NCI-H2171 treated with DMSO at 0.1 percent for 48 hours (cell line): ENCODE data around the gene FREM3.
"Not testable (repeated sequence)": the region's sequence is repeated elsewhere in the genome, so short reads cannot be mapped to it uniquely, and the experiment has no call there.

Source experiments
- DNase-seq: peaks from one replicate; lab custom pipeline; 2025; lab: John Stamatoyannopoulos, UW

FREM3 gene

DNA sequence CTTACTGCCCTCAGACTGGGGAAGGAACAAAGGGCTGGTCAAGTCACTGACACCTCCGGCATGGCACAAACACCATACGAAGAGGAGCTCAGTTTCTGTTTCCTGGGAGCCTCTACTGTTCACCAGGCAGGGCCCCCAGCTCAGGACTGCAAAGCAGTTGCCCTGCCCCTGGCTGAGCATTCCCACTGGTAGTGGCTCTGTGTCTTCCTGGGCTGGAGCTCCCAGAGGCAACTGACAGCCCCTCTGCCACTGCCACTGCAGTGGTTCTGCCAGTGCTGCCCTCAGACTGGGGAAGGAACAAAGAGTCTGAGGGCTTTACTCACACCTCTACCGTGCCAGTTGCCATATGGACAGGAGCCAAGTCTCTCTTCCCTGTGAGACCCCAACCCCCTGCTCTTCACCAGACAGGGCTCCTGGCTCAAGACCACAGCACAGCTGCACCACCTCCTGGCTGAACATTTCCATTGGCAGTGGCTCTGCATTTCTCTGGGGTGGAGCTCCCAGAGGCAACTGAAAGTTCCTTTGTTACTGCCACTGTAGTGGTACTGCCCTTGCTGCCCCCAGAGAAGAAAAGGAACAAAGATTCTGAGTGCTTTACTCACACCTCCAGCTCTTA is 119.0 kb downstream of the FREM3 start:
- no peak for DNase-seq

DNA sequence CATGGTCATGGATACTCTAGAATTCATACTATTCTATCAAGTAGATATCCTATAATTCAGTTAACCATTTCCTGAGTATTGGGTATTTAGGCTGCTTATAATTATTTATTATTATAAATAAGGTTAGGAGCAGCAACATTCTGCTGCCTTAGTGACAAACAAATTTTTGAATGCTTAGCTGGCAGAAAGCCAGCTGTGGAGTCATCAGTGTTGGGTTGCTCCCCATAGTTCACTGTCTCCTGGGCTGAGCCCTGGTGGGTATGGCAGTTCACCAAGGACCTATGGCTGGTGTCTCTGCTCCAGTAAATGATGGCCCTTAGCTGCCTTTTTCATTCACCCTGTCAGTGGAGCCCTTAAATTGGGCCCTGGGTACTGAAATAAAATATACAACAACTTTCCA is 125.1 kb downstream of the FREM3 start:
- DNase-seq, result no peak

DNA sequence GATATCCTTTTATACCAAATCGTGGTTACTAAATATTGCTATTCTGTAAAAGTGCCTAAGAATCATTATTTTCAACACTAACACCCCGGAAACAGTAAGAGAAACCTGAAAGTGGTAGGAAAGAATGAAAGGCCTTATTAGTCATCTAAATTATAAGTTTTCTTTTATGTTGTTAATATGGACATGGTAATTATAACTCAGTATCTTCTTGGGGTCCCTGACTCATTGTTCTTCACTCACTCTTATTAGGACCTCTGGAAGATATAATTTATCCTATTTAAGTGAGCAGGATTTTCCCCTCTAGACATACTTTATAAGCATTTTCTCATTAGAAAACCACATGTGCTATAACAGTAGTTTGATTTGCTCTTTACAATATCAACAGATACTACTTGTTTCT is 136.0 kb downstream of the FREM3 start:
- DNase-seq, result no peak

DNA sequence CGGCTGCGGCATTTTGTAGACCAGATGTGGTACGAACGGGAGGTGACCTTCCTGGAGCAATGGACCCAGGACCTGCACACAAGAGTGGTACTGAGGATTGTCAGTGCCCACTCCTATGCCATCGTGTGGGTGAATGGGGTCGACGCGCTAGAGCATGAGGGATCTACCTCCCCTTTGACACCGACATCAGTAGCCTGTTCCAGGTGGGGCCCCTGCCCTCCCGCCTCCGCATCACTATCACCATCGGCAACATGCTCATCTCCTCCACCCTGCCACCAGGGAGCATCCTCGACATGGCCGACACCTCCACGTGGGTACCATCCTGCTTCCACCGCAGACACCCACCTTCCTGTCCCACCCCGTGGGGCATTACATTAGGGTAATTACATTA is 140.7 kb downstream of the FREM3 start:
- DNase-seq, result peak; percentile 31

DNA sequence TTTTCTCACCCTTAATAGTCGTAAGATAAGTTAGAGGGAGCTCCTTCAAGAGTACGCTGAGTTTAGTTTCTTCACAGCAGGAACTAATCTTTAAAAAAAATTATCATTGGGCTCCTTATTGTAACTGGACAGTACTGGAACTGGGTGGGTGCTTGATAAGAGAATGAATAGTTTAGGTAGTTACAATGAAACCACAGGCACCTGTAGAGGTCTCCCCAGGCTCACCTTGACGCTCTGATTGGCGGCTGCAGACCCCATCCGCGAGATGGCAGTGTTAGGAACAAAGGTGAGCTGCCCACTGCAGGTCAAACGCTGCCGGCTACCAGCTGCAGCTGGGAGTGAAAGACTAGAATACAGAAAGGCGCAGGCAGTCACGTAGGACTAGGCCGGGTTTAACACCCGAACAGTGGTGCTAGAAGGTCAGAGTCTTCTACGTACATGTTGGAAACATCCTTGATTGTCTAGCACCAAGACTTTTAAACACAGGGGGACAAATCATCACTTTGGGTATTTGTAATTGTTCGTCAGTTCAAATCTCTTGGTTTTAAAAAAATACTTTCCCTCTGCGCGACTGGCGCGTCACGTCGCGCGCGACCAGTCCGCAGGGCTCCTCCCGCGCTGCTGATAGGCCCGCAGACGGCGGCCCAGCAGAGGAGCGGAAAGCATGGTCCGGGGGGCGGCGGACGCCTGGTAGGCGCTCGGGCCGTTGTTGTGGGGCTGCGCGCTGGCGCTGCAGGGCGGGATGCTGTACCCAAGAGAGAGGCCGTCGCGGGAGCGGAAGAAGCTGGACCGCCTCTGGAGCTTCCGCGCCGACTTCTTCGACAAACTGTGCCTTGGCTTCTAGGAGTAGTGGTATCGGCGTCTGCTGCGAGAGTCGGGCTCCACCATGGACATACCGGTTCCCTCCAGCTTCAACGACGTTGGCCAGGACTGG is 141.4 kb downstream of the FREM3 start:
- peak; percentile 74 for DNase-seq

DNA sequence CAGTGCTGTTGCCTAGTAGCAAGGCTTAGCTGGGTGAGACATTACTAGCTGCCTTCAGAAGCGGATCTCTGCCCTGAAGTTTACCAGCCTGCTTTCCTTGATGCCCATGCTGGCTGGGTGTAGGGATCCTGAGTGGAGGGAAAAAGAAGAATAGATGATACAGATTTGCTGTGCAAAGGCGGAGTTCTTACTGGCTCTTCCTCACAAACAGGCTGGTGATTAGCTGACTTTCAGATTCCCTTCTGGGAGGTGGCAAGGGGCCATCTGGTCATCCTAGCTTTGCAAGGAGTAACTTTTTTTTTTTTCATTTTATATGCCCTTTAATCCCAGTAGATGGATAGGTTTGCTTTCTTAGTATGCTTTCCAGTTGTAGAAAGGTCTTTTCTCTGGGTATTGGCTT is 142.2 kb downstream of the FREM3 start:
- no peak for DNase-seq

DNA sequence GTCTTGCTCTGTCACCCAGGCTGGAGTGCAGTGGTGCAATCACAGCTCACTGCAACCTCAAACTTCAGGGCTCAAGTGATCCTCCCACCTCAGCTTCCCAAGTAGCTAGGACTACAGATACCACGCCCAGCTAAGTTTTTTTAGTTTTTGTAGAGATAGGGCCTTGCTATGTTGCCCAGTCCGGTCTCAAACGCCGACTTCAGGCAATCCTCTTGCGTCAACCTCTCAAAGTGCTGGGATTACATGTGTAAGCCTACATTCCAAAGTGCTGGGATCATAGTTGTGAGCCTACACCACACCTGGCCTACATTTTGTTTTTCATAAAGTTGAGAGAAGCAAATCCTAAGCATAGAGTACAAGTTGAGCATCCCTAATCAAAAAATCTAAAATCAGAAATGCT is 144.8 kb downstream of the FREM3 start:
- DNase-seq, result no peak

DNA sequence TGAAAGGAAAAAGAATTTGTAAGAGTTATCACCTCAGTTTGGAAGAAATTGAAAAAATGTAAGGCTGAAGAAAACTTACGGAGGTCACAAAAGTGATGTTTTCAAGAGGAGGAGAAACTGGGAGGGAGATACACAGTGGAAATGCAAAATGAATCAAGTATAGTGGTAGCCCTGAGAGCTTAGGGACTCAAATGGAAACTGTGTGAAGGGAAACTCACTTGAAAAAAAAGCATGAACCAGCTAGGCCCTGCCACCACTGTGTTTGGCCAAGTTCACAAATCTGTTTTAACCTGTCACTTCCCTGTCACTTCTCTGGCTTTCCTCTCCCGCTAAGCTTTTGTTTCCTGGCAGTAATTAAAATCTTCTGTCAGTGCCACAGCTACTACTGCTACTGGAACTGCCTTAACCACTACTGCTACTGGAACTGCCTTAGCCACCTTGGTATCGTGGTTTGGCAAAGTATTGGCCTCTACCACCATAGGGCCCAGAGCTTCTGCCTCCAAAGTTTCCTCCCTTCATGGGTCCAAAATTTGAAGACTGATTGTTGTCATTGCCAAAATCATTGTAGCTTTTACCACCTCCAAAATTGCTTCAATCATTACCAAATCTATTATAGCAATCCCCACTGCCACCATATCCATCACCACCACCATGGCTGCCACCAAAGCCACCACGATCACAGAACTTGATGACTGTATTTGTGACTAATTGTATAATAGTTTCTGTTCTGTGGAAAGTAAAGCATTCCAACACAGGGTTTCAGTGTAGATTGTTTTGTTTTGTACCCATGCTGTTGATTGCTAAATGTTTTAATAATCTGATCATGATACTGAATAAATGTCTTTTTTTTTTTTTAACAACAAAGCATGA is 145.5 kb downstream of the FREM3 start:
- no peak for DNase-seq

DNA sequence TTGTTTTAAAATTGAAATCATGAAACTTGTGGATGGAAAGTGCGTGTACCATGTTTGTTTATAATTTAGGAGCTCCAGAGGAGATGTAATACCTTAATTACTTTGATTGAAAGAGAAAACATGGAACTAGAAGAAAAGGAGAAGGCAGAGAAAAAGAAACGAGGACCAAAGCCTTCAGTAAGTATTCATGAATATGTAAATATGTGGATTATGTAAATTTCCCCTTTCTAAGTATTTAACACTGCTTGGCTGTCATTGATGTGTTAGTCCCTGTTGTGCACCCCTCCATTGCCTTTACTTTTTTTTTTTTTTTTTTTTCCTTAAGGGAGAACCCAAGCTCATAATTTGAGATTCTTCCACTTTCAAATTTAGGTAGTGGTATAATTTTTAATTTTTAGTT is 150.5 kb downstream of the FREM3 start:
- no peak for DNase-seq

DNA sequence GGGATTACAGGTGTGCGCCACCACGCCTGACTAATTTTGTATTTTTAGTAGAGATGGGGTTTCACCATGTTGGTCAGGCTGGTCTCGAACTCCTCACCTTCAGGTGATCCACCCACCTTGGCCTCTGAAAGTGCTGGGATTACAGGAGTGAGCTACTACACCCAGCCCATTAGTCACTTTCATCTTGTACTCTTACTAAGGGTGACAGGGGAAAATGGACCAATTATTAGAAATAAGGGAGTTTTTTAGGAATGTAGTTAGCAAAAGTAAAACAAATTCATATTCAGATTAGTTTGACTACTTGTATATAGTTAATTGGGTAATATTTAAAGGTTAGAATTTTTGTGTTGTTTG is 160.8 kb downstream of the FREM3 start:
- no peak for DNase-seq

DNA sequence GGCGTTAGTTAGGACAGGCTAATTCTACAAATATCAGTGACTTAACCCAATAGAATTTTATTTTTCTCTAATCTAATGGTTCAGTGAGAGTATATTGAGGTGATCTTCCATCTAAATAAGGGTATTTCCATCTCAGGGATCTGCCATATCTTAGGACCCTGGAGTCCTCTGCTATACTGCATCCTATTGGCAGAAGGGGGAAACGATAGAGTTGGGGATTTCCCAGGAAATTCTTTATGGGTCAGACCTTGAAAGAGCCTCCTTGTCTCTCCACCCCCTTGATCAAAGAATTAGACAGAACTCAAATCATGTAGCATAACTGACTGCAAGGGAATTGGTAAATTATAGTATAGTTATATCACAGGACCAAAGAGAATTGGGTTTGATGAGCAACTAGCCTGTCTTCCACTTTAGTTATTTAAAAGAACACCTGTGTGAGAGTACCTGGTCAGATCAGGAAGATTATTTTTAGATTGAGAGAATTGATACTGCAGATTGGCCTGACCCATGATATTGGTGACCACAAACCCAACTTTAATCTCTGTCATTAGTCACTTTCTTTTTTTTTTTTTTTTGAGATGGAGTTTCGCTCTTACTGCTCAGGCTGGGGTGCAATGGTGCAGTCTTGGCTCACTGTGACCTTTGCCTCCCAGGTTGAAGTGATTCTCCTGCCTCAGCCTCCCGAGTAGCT is 161.4 kb downstream of the FREM3 start:
- DNase-seq, result no peak

DNA sequence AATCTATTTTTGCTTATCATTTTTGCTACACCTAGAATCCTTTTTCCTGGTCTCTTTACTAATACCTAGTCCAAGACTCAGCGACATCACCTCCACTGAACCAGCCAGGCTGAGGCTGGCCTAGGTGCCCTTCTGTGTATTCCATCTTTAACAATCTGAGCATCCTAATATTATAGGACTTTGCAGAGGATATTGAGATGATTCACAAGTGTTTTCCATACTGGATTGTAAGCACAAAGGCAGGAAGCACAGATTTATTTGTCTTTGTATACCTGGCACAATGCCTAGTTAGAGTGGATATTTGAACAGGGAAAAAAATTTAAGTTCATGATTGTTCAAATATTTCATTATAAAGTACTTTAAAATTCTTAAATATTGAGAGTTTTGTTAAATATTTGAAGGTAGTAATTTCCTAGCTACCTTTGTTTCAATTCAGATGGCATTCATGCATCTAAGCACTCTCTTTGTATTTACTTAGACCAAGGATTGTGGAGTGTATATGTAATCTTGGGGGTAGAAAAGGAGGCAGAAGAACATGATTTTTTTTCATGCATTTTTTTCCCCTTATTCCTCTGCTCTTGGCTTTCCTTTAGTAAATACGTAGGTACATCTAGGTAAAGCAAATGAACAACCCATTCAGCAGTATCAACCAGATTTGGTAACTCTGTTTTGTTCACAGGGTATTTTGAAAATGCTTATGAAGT is 168.5 kb downstream of the FREM3 start:
- DNase-seq, result no peak

DNA sequence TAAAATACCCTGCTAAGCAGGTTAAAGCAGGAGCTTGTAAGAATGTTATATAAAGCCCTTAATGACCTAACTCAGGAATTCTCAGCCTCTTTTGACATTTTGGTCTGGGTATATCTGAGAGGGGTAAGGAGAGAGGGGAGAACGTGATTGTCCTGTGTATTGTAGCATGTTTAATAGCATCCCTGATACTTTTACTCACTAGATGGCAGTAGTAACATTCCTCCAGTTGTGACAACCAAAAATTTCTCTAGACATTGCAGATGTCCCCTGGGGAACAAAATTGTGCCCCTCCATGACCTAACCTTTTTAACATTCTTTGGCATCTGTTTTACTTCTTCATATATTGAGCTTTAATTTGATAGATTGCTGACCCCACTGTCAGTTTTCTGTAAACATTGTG is 169.1 kb downstream of the FREM3 start:
- no peak for DNase-seq

DNA sequence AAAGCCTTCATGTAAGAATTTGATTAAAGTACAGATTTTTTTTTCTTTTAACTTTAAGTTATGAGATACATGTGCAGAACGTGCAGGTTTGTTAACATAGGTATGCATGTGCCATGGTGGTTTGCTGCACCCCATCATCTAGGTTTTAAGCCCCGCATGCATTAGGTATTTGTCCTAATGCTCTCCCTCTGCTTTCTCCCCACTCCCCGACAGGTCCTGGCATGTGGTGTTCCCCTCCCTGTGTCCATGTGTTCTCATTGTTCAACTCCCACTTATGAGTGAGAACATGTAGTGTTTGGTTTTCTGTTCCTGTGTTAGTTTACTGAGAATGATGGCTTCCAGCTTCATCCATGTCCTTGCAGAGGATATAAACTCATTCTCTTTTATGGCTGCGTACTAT is 172.4 kb downstream of the FREM3 start:
- not testable (repeated sequence) for DNase-seq
